HS-5 (cell line): ENCODE data around the gene TMEM145.

Experiments used
- DNase-seq: peaks from one replicate; pipeline ENCODE4 v3.0.0-alpha.2; 2012; ENCODE audit warnings: low read depth

TMEM145 gene

DNA sequence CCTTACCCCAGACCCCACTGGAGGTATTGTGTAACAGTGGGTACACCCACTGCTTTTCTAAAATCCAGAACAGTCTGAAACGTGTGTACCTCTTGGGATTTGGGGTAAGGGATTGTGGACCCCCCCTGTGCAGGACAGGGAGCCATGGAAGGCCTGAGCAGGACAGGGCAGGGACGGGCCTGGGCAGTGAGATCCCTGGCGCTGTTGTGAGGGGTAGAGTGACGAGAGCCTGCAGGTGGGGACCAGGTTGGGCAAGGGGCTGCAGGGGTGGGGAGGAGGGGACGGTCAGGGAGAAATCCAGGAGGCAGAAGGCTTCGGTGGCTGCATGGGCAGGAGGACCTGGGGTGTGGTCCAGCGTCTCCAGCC, 48.4 kb downstream of the TMEM145 start:
- no peak for DNase-seq

DNA sequence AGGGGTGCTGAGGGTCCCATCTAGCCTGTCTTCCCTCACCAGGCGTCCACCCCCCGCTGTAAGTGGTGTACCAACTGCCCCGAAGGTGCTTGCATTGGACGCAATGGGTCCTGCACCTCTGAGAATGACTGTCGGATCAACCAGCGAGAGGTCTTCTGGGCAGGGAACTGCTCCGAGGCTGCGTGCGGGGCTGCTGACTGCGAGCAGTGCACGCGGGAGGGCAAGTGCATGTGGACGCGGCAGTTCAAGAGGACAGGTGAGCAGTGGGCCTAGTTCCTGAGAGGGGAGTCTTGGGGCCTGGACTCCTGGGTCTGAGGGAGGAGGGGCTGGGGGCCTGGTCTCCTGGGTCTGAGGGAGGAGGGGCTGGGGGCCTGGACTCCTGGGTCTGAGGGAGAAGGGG, 49.2 kb downstream of the TMEM145 start:
- DNase-seq: no peak

DNA sequence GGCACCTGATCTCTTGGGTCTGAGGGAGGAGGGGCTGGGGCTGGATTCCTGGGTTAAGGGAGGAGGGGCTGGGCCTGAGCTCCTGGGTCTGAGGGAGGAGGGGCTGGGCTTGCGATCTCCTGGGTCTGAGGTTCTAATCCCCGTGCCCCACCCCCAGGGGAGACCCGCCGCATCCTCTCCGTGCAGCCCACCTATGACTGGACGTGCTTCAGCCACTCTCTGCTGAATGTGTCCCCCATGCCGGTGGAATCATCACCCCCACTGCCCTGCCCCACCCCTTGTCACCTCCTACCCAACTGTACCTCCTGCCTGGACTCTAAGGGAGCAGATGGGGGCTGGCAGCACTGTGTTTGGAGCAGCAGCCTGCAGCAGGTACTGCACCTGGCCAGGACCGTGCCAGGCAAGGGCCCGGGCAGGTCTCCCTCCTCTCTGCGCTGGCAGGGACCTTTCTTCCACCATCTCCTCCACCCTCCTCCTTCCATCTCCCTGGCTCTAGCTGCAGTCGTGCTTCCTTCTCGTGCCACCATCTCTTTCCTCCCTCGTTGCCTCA, 49.9 kb downstream of the TMEM145 start:
- DNase-seq: no peak

DNA sequence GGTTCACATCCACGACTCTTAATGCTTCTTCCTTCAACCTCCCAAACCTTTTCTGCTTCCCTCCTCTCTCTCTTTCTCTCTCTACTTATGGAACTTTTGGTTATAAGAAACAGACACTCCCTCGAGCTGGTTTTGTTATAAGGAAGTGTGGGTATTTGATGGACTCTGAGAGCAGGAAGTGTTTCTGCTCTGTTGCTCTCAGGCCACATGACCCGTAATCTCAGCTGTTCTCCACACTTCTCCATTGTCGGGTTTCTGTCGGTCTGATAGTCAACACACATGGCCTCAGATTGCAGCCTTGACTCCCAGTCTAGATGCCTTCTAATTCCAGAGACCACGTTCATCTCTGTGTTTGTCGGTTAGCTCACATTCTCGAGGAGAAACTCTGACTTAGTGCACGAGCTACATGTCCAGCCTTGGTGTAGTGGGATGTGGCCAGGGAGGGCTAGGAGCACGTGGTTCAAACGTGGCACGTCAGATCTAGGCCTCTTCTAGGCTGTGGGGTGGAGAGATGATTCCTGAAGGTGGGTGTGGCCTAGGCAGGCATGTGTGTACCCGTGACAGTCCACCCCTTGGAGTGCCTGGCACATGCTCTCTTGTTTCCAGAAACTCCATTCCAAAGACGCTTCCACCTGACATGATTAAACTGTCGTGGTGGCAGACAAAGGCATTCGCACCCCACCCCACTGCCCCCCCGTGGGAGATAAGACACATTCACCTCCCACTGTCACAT, 50.7 kb downstream of the TMEM145 start:
- no peak for DNase-seq

DNA sequence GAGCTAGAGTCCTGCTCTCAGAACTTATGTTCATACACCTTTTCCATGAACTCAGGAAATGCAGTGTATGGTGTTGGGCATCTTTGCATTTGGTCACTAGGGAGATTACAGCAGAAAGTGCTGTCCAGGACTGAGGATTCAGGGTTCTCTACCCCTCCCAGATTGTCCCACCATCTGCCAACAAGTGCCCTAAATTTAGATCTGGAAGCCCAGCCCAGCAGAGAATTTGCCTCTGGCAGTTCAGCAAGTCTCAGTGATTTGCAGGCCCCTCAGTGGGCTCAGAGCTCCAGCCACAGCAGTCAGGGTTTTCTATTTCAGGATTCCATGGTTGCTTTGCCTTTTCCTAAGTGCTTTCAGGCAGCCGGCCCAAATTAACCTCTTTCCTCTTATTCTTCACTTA, 53.6 kb downstream of the TMEM145 start:
- no peak for DNase-seq

DNA sequence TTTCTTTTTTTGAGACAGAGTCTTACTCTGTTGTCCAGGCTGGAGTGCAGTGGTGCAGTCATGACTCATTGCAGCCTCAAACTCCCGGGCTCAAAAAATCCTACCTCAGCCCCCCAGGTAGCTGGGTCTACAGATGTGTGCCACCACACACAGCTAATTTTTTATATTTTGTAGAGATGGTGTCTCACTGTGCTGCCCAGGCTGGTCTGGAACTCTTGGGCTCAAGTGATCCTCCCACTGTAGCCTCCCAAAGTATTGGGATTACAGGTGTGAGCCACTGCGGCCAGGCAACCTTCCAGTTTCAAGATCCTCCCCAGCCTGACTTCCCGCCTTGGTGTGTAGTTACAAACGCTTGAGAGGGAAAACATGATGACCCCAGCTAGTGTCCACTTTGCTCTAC, 54.8 kb downstream of the TMEM145 start:
- no peak for DNase-seq

DNA sequence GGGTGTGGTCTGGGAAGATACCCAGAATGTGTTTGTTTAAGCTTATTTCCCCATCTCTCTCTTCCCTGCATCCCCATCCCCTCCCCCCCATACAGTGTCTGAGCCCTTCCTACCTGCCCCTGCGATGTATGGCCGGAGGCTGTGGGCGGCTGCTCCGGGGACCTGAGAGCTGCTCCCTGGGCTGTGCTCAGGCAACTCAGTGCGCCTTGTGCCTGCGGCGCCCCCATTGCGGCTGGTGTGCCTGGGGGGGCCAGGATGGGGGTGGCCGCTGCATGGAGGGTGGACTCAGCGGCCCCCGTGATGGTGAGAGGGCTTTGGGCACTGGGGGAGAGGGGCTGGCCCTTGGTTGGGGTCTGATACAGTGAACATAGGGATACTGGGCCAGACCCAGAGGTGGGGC, 55.3 kb downstream of the TMEM145 start:
- DNase-seq: no peak

DNA sequence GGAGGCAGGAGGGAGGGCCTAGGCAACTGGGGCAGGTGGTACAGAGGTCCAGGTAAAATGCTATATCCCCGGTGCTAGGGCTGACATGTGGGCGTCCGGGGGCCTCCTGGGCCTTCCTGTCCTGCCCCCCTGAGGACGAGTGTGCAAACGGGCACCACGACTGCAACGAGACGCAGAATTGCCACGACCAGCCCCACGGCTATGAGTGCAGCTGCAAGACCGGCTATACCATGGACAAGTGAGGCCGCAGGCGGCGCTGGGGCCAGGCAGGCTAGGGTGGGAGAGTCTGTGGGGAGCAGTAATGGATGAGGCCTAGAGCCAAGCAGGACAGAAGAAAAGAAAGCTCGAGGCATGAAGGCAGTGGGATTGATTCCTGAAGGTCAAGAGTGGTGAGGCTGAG, 55.7 kb downstream of the TMEM145 start:
- DNase-seq: no peak

DNA sequence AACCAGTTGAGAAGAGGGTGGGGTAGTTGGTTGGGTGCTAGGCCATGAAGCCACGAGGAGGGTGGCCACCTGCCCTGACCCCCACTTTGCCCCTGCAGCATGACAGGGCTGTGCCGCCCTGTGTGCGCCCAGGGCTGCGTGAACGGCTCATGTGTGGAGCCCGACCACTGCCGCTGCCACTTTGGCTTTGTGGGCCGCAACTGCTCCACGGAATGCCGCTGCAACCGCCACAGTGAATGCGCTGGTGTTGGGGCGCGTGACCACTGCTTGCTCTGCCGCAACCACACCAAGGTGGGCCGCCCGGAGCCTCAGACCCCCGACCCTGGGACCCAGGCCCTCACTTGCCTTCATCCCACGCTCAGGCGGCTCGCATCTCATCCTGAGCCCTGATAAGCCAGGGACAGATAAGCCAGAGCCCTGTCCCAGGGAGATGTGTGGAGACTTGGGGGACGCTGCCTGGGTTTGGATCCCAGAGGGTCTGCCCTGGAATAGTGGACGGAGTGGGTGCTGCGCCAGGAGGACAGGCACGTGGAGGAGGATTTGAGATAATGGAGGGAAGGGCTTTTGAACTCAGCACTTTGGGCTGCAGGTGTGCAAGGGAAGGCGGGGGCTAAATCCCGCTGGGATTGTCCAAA, 56.4 kb downstream of the TMEM145 start:
- no peak for DNase-seq

DNA sequence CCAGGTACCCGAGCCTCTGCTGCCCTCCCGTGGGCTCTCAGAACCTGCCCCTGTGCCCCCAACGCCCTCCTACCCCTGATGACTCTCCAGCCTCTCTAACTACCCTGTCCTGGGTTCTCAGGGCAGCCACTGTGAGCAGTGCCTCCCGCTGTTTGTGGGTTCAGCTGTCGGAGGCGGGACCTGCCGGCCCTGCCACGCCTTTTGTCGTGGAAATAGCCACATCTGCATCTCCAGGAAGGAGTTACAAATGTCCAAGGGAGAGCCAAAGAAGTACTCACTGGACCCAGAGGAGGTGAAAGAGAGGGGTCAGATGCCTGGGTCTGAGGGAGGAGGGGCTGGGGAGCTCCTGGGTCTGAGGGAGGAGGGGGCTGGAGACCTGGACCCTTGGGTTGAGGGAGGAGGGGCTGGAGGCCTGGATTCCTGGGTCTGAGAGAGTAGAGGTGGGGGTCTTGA, 57.0 kb downstream of the TMEM145 start:
- DNase-seq: no peak

DNA sequence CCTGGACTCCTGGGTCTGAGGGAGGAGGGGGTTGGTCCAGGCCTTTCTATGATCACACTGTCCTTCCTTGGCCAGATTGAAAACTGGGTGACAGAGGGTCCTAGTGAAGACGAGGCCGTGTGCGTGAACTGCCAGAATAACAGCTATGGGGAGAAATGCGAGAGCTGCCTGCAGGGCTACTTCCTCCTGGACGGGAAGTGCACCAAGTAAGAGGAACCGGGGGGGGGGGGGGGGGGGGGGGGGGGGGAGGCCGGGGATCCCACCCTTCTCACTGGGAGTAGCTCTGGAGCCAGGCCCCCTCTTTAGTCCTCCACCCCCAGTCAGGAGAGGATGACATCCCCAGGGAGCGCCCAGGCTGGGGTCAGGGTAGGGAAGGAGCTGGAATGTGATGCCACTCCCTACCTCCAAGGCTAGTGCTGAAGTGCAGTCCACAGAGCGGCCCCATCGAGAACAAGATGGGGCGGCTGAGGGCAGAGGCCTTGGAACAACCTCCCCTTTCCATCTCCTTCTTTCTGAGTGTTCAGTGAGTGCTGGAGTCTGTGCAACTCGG, 57.6 kb downstream of the TMEM145 start:
- no peak for DNase-seq
